HEK293 (cell line): ENCODE measurements around the gene RELT.

Experiments
- CTCF ChIA-PET: fragments of 350-600 bp; formaldehyde crosslinking; extraction: SDS; loops from one replicate; lab custom pipeline; 2021; ENCODE audit warnings: antibody characterized with exemption; lab: Yijun Ruan, JAX
- POLR2A ChIA-PET: fragments of 300-600 bp; formaldehyde crosslinking; extraction: SDS; loops from one replicate; lab custom pipeline; 2020; ENCODE audit warnings: antibody characterized with exemption, inconsistent platforms; lab: Yijun Ruan, JAX
- H3K27ac ChIP-seq: fragments of 200-500 bp; sonication (Bioruptor generic); 2 replicates; pipeline ENCODE4 v1.5.1; 2014; ENCODE audit warnings: low read depth, low read length, control low read depth, inconsistent platforms; ENCODE audit errors: extremely low read depth
- H3K36me3 ChIP-seq, 2 experiments: fragments of 200-500 bp in 1 of 2; sonication (Bioruptor generic) in 1 of 2; 1 replicate in 1 of 2; 2 replicates in 1 of 2; pipeline ENCODE4 v1.5.1; 2014 to 2017; ENCODE audit warnings: inconsistent platforms in 2 of 2, low read length in 2 of 2; ENCODE audit not compliant: control insufficient read depth in 2 of 2, insufficient read depth in 1 of 2
- H3K4me1 ChIP-seq: fragments of 200-500 bp; sonication (Bioruptor generic); 2 replicates; pipeline ENCODE4 v1.5.1; 2014; ENCODE audit warnings: mild to moderate bottlenecking, low read length, inconsistent platforms; ENCODE audit not compliant: control insufficient read depth, insufficient read depth
- H3K4me3 ChIP-seq: 2 replicates; pipeline ENCODE4 v1.5.1; 2011; ENCODE audit warnings: low read depth, mild to moderate bottlenecking, control low read depth, low read length, moderate library complexity
- H3K9me3 ChIP-seq: fragments of 200-500 bp; sonication (Bioruptor generic); 2 replicates; pipeline ENCODE4 v1.5.1; 2014; ENCODE audit warnings: low read depth, low read length, inconsistent platforms; ENCODE audit not compliant: control insufficient read depth, insufficient read depth
- BCL11B ChIP-seq: fragments of 450-650 bp; formaldehyde crosslinking; IDR thresholded peaks from 2 replicates; pipeline ENCODE4 v1.5.1; 2016; ENCODE audit warnings: low read depth, missing biosample characterization, missing genetic modification characterization
- EGR2 ChIP-seq: fragments of 450-650 bp; formaldehyde crosslinking; IDR thresholded peaks from 2 replicates; pipeline ENCODE4 v1.5.1; 2016; ENCODE audit warnings: low read depth, missing biosample characterization, missing genetic modification characterization
- INSM2 ChIP-seq: fragments of 450-650 bp; formaldehyde crosslinking; IDR thresholded peaks from 2 replicates; pipeline ENCODE4 v1.5.1; 2016; ENCODE audit warnings: missing biosample characterization, missing genetic modification characterization
- KLF9 ChIP-seq: fragments of 450-650 bp; formaldehyde crosslinking; IDR thresholded peaks from 2 replicates; pipeline ENCODE4 v1.5.1; 2016; ENCODE audit warnings: missing biosample characterization, missing genetic modification characterization, low read depth
- PBX3 ChIP-seq: sonication (generic); formaldehyde crosslinking; IDR thresholded peaks from 2 replicates; pipeline ENCODE4 v1.8.1; 2022; ENCODE audit warnings: mild to moderate bottlenecking, moderate library complexity, missing genetic modification reagents
- REST ChIP-seq: fragments of 450-650 bp; formaldehyde crosslinking; IDR thresholded peaks from 2 replicates; pipeline ENCODE4 v1.5.1; 2016; ENCODE audit warnings: missing biosample characterization, missing genetic modification characterization
- ZNF112 ChIP-seq: fragments of 450-650 bp; formaldehyde crosslinking; IDR thresholded peaks from 2 replicates; pipeline ENCODE4 v1.5.0; 2017; ENCODE audit warnings: missing biosample characterization, missing genetic modification characterization
- ZNF148 ChIP-seq: fragments of 450-650 bp; formaldehyde crosslinking; IDR thresholded peaks from 2 replicates; pipeline ENCODE4 v1.5.0; 2017; ENCODE audit warnings: missing biosample characterization, missing genetic modification characterization, borderline replicate concordance
- ZNF248 ChIP-seq: fragments of 450-650 bp; formaldehyde crosslinking; IDR thresholded peaks from 2 replicates; pipeline ENCODE4 v1.5.1; 2017; ENCODE audit warnings: missing biosample characterization, missing genetic modification characterization
- ZNF302 ChIP-seq: fragments of 450-650 bp; formaldehyde crosslinking; IDR thresholded peaks from 2 replicates; pipeline ENCODE4 v1.5.1; 2016; ENCODE audit warnings: missing biosample characterization, missing genetic modification characterization, low read depth
- ZNF513 ChIP-seq: fragments of 450-650 bp; IDR thresholded peaks from 2 replicates; pipeline ENCODE4 v1.5.1; 2018; ENCODE audit warnings: missing biosample characterization, missing genetic modification characterization
- ZNF518A ChIP-seq: fragments of 450-650 bp; formaldehyde crosslinking; conservative IDR thresholded peaks from 2 replicates; pipeline ENCODE4 v1.5.1; 2016; ENCODE audit warnings: low read depth, missing biosample characterization, missing genetic modification characterization
- ZNF558 ChIP-seq: fragments of 450-650 bp; formaldehyde crosslinking; IDR thresholded peaks from 2 replicates; pipeline ENCODE4 v1.5.1; 2016; ENCODE audit warnings: missing biosample characterization, missing genetic modification characterization
- ZNF585B ChIP-seq: fragments of 450-650 bp; formaldehyde crosslinking; IDR thresholded peaks from 2 replicates; pipeline ENCODE4 v1.5.1; 2016; ENCODE audit warnings: missing biosample characterization, missing genetic modification characterization
- ZNF626 ChIP-seq: fragments of 450-650 bp; sonication (Bioruptor Pico); formaldehyde crosslinking; IDR thresholded peaks from 2 replicates; pipeline ENCODE4 v1.5.1; 2018; ENCODE audit warnings: missing biosample characterization, missing genetic modification characterization, inconsistent platforms
- ZNF677 ChIP-seq: fragments of 450-650 bp; IDR thresholded peaks from 2 replicates; pipeline ENCODE4 v1.5.0; 2018; ENCODE audit warnings: missing biosample characterization, mild to moderate bottlenecking, missing genetic modification characterization, moderate library complexity
- ZNF792 ChIP-seq: fragments of 450-650 bp; formaldehyde crosslinking; IDR thresholded peaks from 2 replicates; pipeline ENCODE4 v1.5.1; 2016; ENCODE audit warnings: missing biosample characterization, missing genetic modification characterization
- ZNF830 ChIP-seq: fragments of 450-650 bp; IDR thresholded peaks from 2 replicates; pipeline ENCODE4 v1.5.0; 2018; ENCODE audit warnings: missing biosample characterization, missing genetic modification characterization, low read depth, mild to moderate bottlenecking, moderate library complexity
- ZSCAN5A ChIP-seq: fragments of 450-650 bp; formaldehyde crosslinking; IDR thresholded peaks from 2 replicates; pipeline ENCODE4 v1.5.1; 2016; ENCODE audit warnings: missing biosample characterization, missing genetic modification characterization

Gene RELT

GRCh38 chr11:73382183-73382582, 6.0 kb downstream of the RELT start:
- no peak overlapping the region for H3K4me3 ChIP-seq
- H3K9me3 ChIP-seq: no peaks in the 10 kb centered on the region
- CTCF ChIA-PET: interaction anchor here (1.3 to 2.1 kb wide), 4 partner anchors 11 to 75 kb away, joined by 3 to 7 read pairs (median 5); no protein-coding TSS in a partner anchor
- no peak overlapping the region for H3K27ac ChIP-seq
- H3K4me1 ChIP-seq: peaks cover 11% of the 10 kb centered on the region; the same call in 1 of the 2 replicates
- H3K36me3 ChIP-seq: peaks cover 0 to 3% of the 10 kb centered on the region in 2 experiments; a peak in 1 of 3 replicates
- TF ChIP-seq BCL11B (tag by site-specific recombination) (no peak), PBX3 (CRISPR knock-in tag) (no peak), ZNF148 (no peak), INSM2 (no peak), ZNF302 (no peak), ZNF112 (tag by site-specific recombination) (no peak), ZNF677 (no peak), KLF9 (tag by site-specific recombination) (no peak), EGR2 (no peak), ZNF558 (tag by site-specific recombination) (no peak), ZNF830 (tag by site-specific recombination) (no peak), ZNF518A (tag by site-specific recombination) (no peak), ZNF248 (tag by site-specific recombination) (no peak), ZNF792 (tag by site-specific recombination) (no peak), ZNF626 (tag by site-specific recombination) (no peak), REST (tag by site-specific recombination) (no peak), ZNF513 (tag by site-specific recombination) (no peak), ZSCAN5A (tag by site-specific recombination) (no peak), ZNF585B (tag by site-specific recombination) (no peak)
- POLR2A ChIA-PET: no interaction called here
